ENCODE measurements around the gene RNF130.
A peak's percentile ranks its signal among the peaks of the same experiment; 100 is the strongest.

Gene RNF130

DNA sequence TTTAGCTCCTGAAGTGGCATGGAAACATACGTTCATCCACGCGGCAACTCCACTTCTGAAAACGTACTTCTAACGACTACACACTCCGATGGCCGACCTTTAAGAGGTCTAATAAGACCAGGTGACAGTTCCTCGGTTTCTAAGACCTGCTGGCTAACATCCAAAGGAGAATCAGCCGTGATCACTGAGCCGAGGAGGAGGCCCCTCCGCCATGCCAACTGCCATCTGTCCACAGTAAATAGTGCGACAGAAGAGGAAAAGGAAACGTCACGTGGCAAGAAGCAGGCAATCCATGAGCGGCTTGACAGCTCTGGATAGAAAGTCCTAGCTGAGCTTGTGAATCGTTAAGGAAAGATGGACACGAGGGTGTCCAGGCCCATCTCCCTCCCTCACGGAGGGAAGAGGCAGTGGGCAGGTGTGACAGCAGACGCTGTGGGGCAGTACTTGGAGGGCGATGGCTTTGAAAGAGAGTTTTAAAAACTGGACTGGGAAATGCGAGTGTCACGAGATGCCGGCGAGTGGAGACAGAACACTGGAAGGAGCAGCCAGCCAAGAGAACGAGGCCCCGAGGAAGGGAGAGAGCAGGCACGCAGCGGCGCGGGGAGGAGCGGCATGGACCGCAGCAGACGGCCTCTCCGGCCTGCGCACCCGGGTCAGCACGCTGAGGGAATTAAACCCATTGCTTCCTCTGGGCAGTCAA lies 97.2 kb downstream of the RNF130 start:
- H3K4me2 ChIP-seq (ENCODE audit: low read length): peak overlapping the region; percentile 91
- peak overlapping the region; percentile 61 for H3K9ac ChIP-seq (ENCODE audit: low read length)
- peaks cover 8% of the 10 kb centered on the region for H3K36me3 ChIP-seq (replicated peaks; ENCODE audit: low read depth, low read length)
- no peaks in the 10 kb centered on the region for H3K27me3 ChIP-seq (ENCODE audit: low read depth, low read length)
- peaks cover 6% of the 10 kb centered on the region; the same call in 1 of the 2 replicates for H3K9me3 ChIP-seq (ENCODE audit: insufficient read depth, low read length)
- peaks cover 46% of the 10 kb centered on the region for H3K4me1 ChIP-seq (ENCODE audit: low read length)
- peak overlapping the region; percentile 76 for H2AFZ ChIP-seq (ENCODE audit: low read depth, low read length)
- H3K4me3 ChIP-seq (ENCODE audit: low read length): peak overlapping the region; percentile 73
- H3K27ac ChIP-seq (ENCODE audit: low read length): peak overlapping the region; percentile 48
- TF ChIP-seq EZH2phosphoT487 (IDR thresholded peaks at IDR 0.05; ENCODE audit: low read depth): no peak
- TF ChIP-seq, protein P1, sequence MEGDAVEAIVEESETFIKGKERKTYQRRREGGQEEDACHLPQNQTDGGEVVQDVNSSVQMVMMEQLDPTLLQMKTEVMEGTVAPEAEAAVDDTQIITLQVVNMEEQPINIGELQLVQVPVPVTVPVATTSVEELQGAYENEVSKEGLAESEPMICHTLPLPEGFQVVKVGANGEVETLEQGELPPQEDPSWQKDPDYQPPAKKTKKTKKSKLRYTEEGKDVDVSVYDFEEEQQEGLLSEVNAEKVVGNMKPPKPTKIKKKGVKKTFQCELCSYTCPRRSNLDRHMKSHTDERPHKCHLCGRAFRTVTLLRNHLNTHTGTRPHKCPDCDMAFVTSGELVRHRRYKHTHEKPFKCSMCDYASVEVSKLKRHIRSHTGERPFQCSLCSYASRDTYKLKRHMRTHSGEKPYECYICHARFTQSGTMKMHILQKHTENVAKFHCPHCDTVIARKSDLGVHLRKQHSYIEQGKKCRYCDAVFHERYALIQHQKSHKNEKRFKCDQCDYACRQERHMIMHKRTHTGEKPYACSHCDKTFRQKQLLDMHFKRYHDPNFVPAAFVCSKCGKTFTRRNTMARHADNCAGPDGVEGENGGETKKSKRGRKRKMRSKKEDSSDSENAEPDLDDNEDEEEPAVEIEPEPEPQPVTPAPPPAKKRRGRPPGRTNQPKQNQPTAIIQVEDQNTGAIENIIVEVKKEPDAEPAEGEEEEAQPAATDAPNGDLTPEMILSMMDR (IDR thresholded peaks at IDR 0.05; ENCODE audit: low read depth, low read length): no peak
- no peaks in the 10 kb centered on the region for H3K79me2 ChIP-seq (ENCODE audit: low read length)
- H4K20me1 ChIP-seq (ENCODE audit: insufficient read depth, low read length): no peaks in the 10 kb centered on the region

- Histone ChIP-seq H3K79me2 (ENCODE audit: low read length) (no peaks in the 10 kb centered on the region), H3K27ac (ENCODE audit: low read length) (no peak overlapping the region), H3K27me3 (ENCODE audit: low read depth, low read length) (no peaks in the 10 kb centered on the region), H3K36me3 (replicated peaks; ENCODE audit: low read depth, low read length) (peaks cover 8% of the 10 kb centered on the region), H3K9ac (ENCODE audit: low read length) (no peak overlapping the region), H3K9me3 (ENCODE audit: insufficient read depth, low read length) (peaks cover 6% of the 10 kb centered on the region; the same call in 1 of the 2 replicates), H3K4me3 (ENCODE audit: low read length) (no peak overlapping the region), H2AFZ (ENCODE audit: low read depth, low read length) (no peak overlapping the region), H4K20me1 (ENCODE audit: insufficient read depth, low read length) (no peaks in the 10 kb centered on the region), H3K4me2 (ENCODE audit: low read length) (no peak overlapping the region), H3K4me1 (ENCODE audit: low read length) (peaks cover 55% of the 10 kb centered on the region)
- TF ChIP-seq, protein P1 (IDR thresholded peaks at IDR 0.05; ENCODE audit: low read depth, low read length): no peak
- no peak for TF ChIP-seq EZH2phosphoT487 (IDR thresholded peaks at IDR 0.05; ENCODE audit: low read depth)
Measured at GRCh38 chr5:179973391-179973790, 98.2 kb downstream of the RNF130 start.

GRCh38 chr5:179969110-179969509 lies 102.4 kb downstream of the RNF130 start:
- Histone ChIP-seq H3K4me3 (ENCODE audit: low read length) (no peak overlapping the region), H3K4me1 (ENCODE audit: low read length) (peaks cover 57% of the 10 kb centered on the region), H3K36me3 (replicated peaks; ENCODE audit: low read depth, low read length) (peaks cover 8% of the 10 kb centered on the region), H2AFZ (ENCODE audit: low read depth, low read length) (no peak overlapping the region), H4K20me1 (ENCODE audit: insufficient read depth, low read length) (no peaks in the 10 kb centered on the region), H3K79me2 (ENCODE audit: low read length) (no peaks in the 10 kb centered on the region), H3K9ac (ENCODE audit: low read length) (no peak overlapping the region), H3K27ac (ENCODE audit: low read length) (no peak overlapping the region), H3K27me3 (ENCODE audit: low read depth, low read length) (no peaks in the 10 kb centered on the region), H3K4me2 (ENCODE audit: low read length) (no peak overlapping the region), H3K9me3 (ENCODE audit: insufficient read depth, low read length) (peaks cover 6% of the 10 kb centered on the region; the same call in 1 of the 2 replicates)
- TF ChIP-seq EZH2phosphoT487 (IDR thresholded peaks at IDR 0.05; ENCODE audit: low read depth): no peak
- TF ChIP-seq, protein P1 (IDR thresholded peaks at IDR 0.05; ENCODE audit: low read depth, low read length): no peak

DNA sequence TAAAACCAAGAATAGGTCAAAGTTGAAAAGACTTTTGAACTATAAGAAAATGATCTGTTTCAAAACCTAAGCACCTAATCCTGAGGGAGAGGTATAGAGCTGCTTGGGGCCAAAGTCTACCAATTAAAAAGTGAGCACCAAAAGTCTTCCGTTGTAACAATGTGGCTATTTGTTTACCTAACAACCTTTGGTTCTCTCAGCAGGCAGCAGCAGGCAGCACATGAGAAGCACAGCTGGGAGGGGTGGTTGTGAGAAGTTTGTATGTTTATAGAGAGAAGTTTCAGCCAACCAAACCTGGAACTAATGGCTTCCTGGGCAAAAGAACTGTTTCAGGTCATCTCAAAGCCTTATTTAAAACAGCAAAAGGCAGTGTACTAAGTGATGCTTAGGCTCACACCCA lies 104.1 kb downstream of the RNF130 start:
- peaks cover 61% of the 10 kb centered on the region for H3K4me1 ChIP-seq (ENCODE audit: low read length)
- H3K27ac ChIP-seq (ENCODE audit: low read length): peak overlapping the region; percentile 8; the same call in 1 of the 2 replicates
- 0 out of 2 replicates have a peak overlapping the region, but pooled peaks have one; percentile 32 for H2AFZ ChIP-seq (ENCODE audit: low read depth, low read length)
- H3K9ac ChIP-seq (ENCODE audit: low read length): no peak overlapping the region
- no peak overlapping the region for H3K4me3 ChIP-seq (ENCODE audit: low read length)
- no peaks in the 10 kb centered on the region for H3K27me3 ChIP-seq (ENCODE audit: low read depth, low read length)
- no peak overlapping the region for H3K4me2 ChIP-seq (ENCODE audit: low read length)
- H3K36me3 ChIP-seq (replicated peaks; ENCODE audit: low read depth, low read length): peaks cover 8% of the 10 kb centered on the region
- H4K20me1 ChIP-seq (ENCODE audit: insufficient read depth, low read length): no peaks in the 10 kb centered on the region
- no peaks in the 10 kb centered on the region for H3K79me2 ChIP-seq (ENCODE audit: low read length)
- H3K9me3 ChIP-seq (ENCODE audit: insufficient read depth, low read length): peaks cover 6% of the 10 kb centered on the region; the same call in 1 of the 2 replicates
- TF ChIP-seq, protein P1 (IDR thresholded peaks at IDR 0.05; ENCODE audit: low read depth, low read length): no peak
- TF ChIP-seq EZH2phosphoT487 (IDR thresholded peaks at IDR 0.05; ENCODE audit: low read depth): no peak
